HG03460 (cell line): ENCODE measurements around the gene METTL16.

ENCODE experiments used
- ATAC-seq: cut with Tn5 transposase; IDR thresholded peaks from one replicate; pipeline ENCODE4 v1.9.1; 2021; ENCODE audit not compliant: unreplicated experiment

Gene METTL16

GRCh38 chr17:2385240-2386210 is 126.2 kb downstream of the METTL16 start:
- ATAC-seq, result no peak

GRCh38 chr17:2384439-2385127 is 127.1 kb downstream of the METTL16 start:
- no peak for ATAC-seq

GRCh38 chr17:2383628-2384167 is 128.0 kb downstream of the METTL16 start:
- no peak for ATAC-seq

DNA sequence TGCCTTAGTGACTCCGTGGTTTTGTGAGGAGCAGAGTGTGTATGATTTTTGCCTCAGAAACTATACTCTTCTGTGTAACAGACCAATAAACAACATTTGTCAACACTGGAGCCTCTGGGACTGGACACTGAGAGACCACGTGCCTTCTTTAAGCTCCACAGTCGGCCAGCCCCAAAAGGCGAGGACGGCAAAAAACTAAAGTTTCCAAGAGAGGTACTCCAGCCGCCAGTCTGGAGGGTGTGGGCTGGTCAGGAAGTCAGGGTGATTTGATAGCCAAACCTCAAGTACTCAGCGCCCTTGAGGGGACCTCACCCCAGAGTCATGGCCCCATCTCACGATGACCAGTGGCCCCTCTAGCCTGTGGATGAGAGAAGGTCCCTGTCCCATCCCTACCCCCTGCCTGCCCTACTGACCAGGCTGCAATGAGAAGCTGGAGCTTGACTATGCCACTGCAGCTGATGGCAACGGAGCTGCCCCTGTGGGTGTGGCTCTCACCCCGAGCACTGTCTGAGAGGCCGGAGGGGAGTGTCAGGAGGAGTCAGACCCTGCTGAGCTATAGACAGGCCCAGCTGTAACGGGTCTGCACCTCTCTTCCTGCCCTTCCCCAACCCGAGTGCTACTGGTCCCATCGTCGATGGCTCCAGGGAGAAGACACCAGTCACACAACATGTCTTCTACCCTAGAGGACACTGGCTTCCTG is 130.6 kb downstream of the METTL16 start:
- no peak for ATAC-seq

GRCh38 chr17:2380226-2380922 is 131.3 kb downstream of the METTL16 start:
- no peak for ATAC-seq

- ATAC-seq, result no peak
Observed at GRCh38 chr17:2379489-2380225, 132.0 kb downstream of the METTL16 start.

GRCh38 chr17:2378905-2379304 is 132.8 kb downstream of the METTL16 start:
- ATAC-seq, result no peak

- ATAC-seq, result no peak
Observed at GRCh38 chr17:2377659-2378058, 134.0 kb downstream of the METTL16 start.

DNA sequence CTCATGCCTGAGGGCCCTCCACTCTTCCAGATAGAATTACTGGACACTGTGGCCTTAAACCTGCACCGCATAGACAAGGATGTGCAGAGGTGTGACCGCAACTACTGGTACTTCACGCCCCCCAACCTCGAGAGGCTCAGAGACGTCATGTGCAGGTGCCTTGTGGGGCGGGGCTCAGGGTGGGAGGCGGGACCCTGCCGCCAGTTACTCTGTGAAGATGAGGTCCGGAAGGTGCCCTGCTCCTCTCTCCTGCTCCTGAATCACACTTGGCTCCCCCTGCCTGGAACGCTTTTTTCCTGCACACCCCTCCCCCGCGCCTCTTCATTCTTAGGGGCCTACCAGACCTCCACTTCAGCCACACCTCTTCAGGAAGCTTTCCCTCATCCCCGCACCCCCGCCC is 135.6 kb downstream of the METTL16 start:
- ATAC-seq, result no peak

- no peak for ATAC-seq
Observed at GRCh38 chr17:2375406-2375805, 136.3 kb downstream of the METTL16 start.

DNA sequence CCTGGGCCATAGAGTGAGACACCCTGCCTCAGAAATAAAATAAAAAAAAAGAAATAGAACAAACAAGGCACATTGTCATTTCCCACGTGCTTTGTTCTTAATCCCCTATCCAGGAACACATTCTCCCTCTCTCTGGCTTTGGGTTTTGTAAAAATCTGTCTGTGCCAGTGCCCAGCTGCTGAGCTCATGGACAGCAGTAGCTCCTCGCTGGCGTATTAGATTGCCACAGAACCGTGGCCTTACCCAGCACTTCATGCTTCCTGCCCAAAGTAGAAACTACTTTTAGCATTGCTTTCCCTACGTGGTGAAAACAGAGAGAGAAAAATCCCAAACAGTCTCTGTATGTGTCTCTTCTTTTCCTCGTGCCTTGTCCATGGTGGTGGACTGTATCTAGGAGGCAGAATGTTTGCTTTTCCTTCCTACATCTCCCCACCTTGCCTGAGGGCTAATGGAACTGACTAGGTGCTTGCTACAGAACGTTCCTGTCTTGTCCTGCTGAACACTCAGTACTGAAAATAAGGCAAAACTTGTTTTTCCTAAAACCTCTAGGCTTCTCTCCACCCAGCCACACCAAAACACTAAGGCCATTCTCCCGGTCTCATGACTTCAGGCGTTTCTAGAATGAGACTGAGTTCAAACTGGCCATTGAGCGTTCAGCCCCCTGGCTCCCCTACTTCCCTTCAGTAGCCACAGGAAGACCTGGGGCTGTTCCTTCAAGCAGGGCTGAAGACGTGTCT is 137.0 kb downstream of the METTL16 start:
- no peak for ATAC-seq

GRCh38 chr17:2373179-2373578 is 138.5 kb downstream of the METTL16 start:
- no peak for ATAC-seq

- no peak for ATAC-seq
Observed at GRCh38 chr17:2372681-2373080, 139.0 kb downstream of the METTL16 start.

- no peak for ATAC-seq
Observed at GRCh38 chr17:2372180-2372579, 139.5 kb downstream of the METTL16 start.

- ATAC-seq, result no peak
Observed at GRCh38 chr17:2371183-2372130, 140.2 kb downstream of the METTL16 start.

GRCh38 chr17:2370211-2370589 is 141.5 kb downstream of the METTL16 start:
- ATAC-seq, result no peak

DNA sequence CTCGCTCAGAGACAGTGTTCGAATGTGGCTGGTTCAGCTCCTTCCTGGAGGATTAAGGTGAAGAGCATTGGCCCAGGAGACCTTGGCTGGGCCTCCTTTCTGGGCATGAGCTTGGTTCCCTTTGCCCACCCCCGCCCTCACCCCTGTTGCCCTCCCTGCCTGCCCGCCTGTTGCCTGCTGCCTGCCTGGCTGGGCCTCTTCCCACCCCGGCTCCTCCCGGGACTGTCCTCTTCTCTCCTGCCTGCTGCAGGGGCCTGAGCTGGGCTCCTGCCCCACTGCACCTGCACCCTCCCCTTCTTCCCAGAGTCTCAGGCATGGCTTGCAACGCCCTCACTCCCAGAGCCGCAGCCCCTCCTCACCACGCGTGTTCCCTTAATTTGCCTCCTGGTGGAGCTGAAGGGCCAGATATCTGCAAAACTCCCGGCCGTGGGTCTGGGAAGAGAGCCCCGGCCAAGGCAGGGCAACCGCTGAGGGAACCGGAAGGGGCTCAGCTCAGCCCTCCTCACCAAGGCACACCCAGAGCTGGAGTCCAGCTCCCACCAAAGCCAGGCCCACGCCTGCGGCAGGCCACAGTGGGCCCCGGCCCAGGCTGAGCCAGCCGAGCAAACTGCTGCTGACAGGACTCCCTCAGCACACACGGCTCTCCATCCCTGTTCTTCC is 142.0 kb downstream of the METTL16 start:
- no peak for ATAC-seq

GRCh38 chr17:2369039-2369438 is 142.6 kb downstream of the METTL16 start:
- ATAC-seq, result no peak
